Colonic mucosa (tissue), 4 donors: ENCODE measurements around the gene MCM3AP. TPM values are rescaled to one million over a fixed set of nuclear protein-coding genes. Genes with fewer than 3 reads are reported as not detected.

Experiments
- DNase-seq: peaks from one replicate; pipeline ENCODE4 v3.0.0-alpha.2; 2020
- H3K27ac ChIP-seq: fragments of 200-600 bp; one replicate; pipeline ENCODE4 v1.8.0; 2021
- H3K27me3 ChIP-seq: fragments of 200-600 bp; one replicate; pipeline ENCODE4 v1.8.0; 2021
- H3K36me3 ChIP-seq: fragments of 200-600 bp; one replicate; pipeline ENCODE4 v1.8.0; 2021
- H3K4me1 ChIP-seq: fragments of 200-600 bp; one replicate; pipeline ENCODE4 v1.8.0; 2021; ENCODE audit warnings: mild to moderate bottlenecking
- H3K4me3 ChIP-seq: fragments of 200-600 bp; one replicate; pipeline ENCODE4 v1.8.0; 2021
- H3K9ac ChIP-seq, 2 donors: one replicate each; pipeline ENCODE4 v1.7.0; 2013; ENCODE audit warnings: control low read depth in 2 of 2, low read depth in 2 of 2, low read length in 2 of 2
- H3K9me3 ChIP-seq: fragments of 200-600 bp; one replicate; pipeline ENCODE4 v1.8.0; 2021
- intact Hi-C: fragments of 100-400 bp; cut with DNase I; formaldehyde crosslinking; loops from one replicate; pipeline ENCODE4 v1.14.1; 2022
- total RNA-seq, 2 donors: library from RNA; stranded (reverse); fragmentation: NEBNext Ultra II Directional in 1 of 2; extraction: Animal tissue kit (Norgen Biotek cat#: 25700) in 1 of 2; gene quantifications; one replicate each; pipeline ENCODE4 v1.2.1, GENCODE V29; 2021
- TF ChIP-seq, protein P1 (sequence below): fragments of 200-600 bp; IDR thresholded peaks from one replicate; pipeline ENCODE4 v1.8.0; 2022; ENCODE audit warnings: antibody characterized with exemption, mild to moderate bottlenecking
- donor health status: healthy.
- donor health status: DM: no; HTN: no; CAD: no.
- donor health status: DM: no; HTN: no; CAD: no.

Gene MCM3AP
- total RNA-seq, 2 donors from 2014 or later, result 68.4 to 112 TPM

DNA sequence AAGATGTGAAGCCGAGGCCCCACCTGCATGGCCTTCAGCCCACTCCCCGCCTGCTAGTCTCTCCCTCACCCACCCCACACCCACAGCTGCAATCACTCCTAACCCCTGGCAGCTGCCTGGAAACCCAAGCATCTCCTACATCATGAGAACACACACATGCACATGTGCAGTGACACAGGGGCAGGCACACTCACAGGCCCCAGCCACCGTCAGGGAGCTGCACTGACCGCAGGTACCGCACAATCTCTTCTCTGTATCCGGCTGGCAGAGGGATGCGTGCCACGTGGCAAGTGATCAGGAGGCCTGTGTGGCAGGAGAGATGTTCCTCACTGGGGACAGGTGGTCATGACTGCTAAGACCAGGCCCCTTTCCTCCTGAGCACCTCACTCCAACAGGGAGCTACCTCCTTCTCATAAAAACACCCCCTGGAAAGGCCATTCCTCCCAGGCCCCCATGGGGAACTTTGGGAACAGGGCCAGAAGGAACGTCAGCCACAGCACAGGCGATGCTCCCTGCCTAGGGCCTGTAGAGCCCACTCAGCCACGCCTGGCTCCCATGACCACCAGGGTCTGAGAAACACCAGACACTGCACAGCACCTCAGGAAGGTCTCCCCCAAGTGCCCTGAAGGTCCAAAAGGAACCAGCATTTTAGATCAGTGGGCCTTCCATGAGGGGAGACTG lies 62.8 kb downstream of the MCM3AP start:
- TF ChIP-seq, protein P1, sequence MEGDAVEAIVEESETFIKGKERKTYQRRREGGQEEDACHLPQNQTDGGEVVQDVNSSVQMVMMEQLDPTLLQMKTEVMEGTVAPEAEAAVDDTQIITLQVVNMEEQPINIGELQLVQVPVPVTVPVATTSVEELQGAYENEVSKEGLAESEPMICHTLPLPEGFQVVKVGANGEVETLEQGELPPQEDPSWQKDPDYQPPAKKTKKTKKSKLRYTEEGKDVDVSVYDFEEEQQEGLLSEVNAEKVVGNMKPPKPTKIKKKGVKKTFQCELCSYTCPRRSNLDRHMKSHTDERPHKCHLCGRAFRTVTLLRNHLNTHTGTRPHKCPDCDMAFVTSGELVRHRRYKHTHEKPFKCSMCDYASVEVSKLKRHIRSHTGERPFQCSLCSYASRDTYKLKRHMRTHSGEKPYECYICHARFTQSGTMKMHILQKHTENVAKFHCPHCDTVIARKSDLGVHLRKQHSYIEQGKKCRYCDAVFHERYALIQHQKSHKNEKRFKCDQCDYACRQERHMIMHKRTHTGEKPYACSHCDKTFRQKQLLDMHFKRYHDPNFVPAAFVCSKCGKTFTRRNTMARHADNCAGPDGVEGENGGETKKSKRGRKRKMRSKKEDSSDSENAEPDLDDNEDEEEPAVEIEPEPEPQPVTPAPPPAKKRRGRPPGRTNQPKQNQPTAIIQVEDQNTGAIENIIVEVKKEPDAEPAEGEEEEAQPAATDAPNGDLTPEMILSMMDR, result no peak
- peaks cover 4% of the 10 kb centered on the region for H3K36me3 ChIP-seq
- H3K4me1 ChIP-seq, result peaks cover 3% of the 10 kb centered on the region
- H3K27me3 ChIP-seq, result no peaks in the 10 kb centered on the region
- no peaks in the 10 kb centered on the region for H3K9me3 ChIP-seq
- no peak overlapping the region for H3K27ac ChIP-seq
- no peak overlapping the region for H3K9ac ChIP-seq
- H3K4me3 ChIP-seq, result no peak overlapping the region
- DNase-seq, result no peak
- intact Hi-C loops, result loop anchor here (10.0 kb wide), 1 partner anchor 102 kb away; the partner anchor contains the start of genes C21orf58 and PCNT

DNA sequence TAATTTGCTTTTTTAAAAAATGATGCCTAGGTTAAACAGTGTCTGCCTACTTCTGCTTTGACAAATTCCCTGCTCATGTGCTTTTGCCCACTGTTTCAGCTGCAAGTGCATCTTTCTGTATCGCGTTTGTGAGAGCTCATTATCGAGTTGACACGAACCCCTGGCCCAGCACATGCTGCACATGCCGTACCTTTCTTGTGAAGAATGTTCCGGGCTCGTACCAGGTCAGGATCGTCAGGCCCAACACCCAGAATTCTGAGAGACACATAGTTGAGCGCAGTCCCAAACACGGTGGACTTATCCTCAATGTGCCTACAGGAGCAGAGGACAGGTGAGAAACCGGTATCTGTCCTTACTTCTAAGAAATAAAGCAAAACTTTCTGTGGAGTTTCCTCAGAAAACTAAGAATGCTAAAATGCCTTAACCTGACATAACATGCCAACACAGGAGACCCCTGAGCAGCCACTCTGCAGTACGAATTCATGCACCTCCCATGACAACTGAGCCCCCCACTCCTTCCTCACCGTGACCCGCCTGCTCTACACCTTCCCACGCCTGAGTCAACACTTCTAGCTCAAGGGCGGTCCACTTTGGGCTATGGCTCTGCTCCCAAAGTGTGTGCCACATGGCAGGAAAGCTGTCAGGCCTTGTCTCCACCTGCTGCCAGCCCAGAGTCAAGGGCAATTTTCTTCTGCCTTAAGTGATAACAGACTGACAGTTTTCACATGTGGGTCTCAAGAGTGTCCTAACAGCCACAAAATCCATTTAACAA lies 63.6 kb downstream of the MCM3AP start:
- Histone ChIP-seq H3K9ac (no peak overlapping the region), H3K4me3 (no peak overlapping the region), H3K36me3 (peaks cover 4% of the 10 kb centered on the region), H3K27me3 (no peaks in the 10 kb centered on the region), H3K9me3 (no peaks in the 10 kb centered on the region), H3K27ac (no peak overlapping the region), H3K4me1 (no peaks in the 10 kb centered on the region)
- intact Hi-C loops, result loop anchor here (10.0 kb wide), 1 partner anchor 103 kb away; the partner anchor contains the start of genes C21orf58 and PCNT
- DNase-seq, result no peak
- TF ChIP-seq, protein P1, result no peak

DNA sequence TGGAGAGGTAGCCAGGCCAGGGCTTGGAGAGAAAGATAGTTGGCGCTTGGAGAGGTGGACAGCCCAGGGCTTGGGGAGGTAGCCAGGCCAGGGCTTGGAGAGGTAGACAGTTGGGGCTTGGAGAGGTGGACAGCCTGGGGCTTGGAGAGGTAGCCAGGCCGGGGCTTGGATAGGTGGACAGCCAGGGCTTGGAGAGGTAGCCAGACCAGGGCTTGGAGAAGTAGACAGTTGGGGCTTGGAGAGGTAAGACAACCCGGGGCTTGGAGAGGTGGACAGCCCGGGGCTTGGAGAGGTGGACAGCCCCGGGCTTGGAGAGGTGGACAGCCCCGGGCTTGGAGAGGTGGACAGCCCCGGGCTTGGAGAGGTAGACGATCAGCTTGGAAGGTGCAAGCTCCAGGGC lies 64.6 kb downstream of the MCM3AP start:
- H3K36me3 ChIP-seq, result peaks cover 4% of the 10 kb centered on the region
- TF ChIP-seq, protein P1, result no peak
- H3K27ac ChIP-seq, result no peak overlapping the region
- H3K9me3 ChIP-seq, result no peaks in the 10 kb centered on the region
- no peak overlapping the region for H3K9ac ChIP-seq
- DNase-seq, result no peak
- no peaks in the 10 kb centered on the region for H3K27me3 ChIP-seq
- no peak overlapping the region for H3K4me3 ChIP-seq
- no peaks in the 10 kb centered on the region for H3K4me1 ChIP-seq
- intact Hi-C loops, result loop anchor here (10.0 kb wide), 1 partner anchor 104 kb away; the partner anchor contains the start of genes C21orf58 and PCNT

DNA sequence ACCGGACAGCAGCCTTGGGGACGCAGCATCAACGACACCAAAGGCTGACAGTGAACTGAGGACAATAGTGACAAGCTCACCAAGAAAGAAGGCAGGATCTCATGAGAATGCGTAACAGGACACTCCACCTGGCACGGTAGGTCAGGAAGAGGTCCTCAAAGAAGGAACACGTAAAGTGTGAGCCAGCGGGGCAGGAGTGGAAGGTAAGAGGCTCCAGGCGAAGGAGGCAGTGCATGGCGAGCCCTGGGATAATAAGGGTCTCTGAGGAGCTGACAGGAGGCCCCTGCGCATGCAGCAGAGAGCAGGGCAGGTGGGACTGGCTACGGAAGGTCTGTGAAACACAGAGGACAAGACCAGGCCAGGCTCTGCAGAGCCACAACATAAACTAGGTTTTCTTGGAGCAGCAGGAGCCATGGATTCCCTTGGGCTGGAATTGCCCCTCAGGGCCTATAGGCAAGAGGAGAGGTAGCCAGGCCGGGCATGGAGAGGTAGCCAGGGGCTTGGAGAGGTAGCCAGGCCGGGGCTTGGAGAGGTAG lies 65.1 kb downstream of the MCM3AP start:
- no peak for DNase-seq
- intact Hi-C loops, result loop anchor here (10.0 kb wide), 1 partner anchor 104 kb away; the partner anchor contains the start of genes C21orf58 and PCNT
- Histone ChIP-seq H3K9ac (no peak overlapping the region), H3K4me1 (no peaks in the 10 kb centered on the region), H3K27ac (no peak overlapping the region), H3K9me3 (no peaks in the 10 kb centered on the region), H3K27me3 (no peaks in the 10 kb centered on the region), H3K36me3 (peaks cover 4% of the 10 kb centered on the region), H3K4me3 (no peak overlapping the region)
- TF ChIP-seq, protein P1, result no peak

DNA sequence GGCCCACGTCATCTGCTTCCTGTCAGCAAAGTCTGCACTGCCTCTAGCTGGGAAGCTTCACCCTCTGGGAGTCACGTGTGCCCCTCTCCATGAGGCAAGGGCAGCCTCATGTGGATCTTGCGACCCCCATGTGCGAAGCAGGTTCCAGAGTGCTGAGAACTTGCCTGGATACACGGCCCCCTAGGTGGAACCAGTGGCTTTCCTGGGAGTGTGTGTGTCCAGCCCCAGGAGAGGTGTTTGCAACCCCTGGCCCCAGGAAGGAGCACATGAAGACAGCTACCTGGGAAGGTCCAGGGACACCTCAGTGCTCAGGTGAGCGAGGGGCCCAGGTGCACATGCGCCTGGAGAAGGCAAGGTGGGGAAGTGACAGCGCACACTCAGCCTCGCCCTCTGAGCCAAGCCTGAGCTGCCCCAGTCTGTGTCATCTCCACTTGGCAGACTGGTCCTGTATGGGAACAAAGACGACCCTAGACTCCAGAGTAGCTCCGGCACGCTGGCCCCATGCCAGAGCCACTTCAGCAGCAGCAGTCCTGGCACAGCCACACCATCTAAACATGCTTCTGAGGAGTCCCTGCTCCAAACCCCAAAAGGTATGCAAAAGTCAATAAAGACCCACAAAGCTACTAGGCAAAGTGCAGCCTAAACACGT lies 65.7 kb downstream of the MCM3AP start:
- no peak overlapping the region for H3K4me3 ChIP-seq
- DNase-seq, result no peak
- H3K36me3 ChIP-seq, result peaks cover 4% of the 10 kb centered on the region
- no peaks in the 10 kb centered on the region for H3K4me1 ChIP-seq
- intact Hi-C loops, result loop anchor here (10.0 kb wide), 1 partner anchor 105 kb away; the partner anchor contains the start of genes C21orf58 and PCNT
- no peaks in the 10 kb centered on the region for H3K9me3 ChIP-seq
- TF ChIP-seq, protein P1, result no peak
- H3K27me3 ChIP-seq, result no peaks in the 10 kb centered on the region
- no peak overlapping the region for H3K27ac ChIP-seq
- H3K9ac ChIP-seq, result no peak overlapping the region
